ENCODE data around the gene MBOAT1.

- TF ChIP-seq, protein P1, sequence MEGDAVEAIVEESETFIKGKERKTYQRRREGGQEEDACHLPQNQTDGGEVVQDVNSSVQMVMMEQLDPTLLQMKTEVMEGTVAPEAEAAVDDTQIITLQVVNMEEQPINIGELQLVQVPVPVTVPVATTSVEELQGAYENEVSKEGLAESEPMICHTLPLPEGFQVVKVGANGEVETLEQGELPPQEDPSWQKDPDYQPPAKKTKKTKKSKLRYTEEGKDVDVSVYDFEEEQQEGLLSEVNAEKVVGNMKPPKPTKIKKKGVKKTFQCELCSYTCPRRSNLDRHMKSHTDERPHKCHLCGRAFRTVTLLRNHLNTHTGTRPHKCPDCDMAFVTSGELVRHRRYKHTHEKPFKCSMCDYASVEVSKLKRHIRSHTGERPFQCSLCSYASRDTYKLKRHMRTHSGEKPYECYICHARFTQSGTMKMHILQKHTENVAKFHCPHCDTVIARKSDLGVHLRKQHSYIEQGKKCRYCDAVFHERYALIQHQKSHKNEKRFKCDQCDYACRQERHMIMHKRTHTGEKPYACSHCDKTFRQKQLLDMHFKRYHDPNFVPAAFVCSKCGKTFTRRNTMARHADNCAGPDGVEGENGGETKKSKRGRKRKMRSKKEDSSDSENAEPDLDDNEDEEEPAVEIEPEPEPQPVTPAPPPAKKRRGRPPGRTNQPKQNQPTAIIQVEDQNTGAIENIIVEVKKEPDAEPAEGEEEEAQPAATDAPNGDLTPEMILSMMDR (IDR thresholded peaks at IDR 0.05) = no peak
- no peak for TF ChIP-seq POLR2A (IDR thresholded peaks at IDR 0.05)
These were observed 64.8 kb downstream of the MBOAT1 start for GRCh38 chr6:20147469-20147868.

Data from uterus (tissue), 2 donors.